ENCODE results near the gene EFNA2. TPM values are rescaled to one million over a fixed set of nuclear protein-coding genes. Genes with fewer than 3 reads are reported as not detected.

The EFNA2 gene
- total and polyA plus RNA-seq, 2 experiments from 2014 or later: 2.7 to 10.3 TPM

DNA sequence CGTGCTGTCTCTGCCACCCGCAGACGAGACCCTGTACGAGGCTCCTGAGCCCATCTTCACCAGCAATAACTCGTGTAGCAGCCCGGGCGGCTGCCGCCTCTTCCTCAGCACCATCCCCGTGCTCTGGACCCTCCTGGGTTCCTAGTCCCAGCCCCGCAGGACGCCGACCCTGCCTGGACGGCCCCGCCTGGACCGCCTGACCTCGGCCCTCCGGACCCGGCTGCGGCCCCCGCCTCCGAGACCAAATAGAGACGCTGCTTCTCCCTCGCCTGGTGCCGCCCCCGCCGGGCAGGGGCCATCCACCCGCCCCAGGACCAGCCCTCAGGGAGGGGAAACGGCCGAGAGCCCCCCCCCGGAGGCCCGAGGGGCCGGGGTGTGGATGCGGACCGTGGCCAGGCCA, 14.1 kb downstream of the EFNA2 start (continued):
- no peak for TF ChIP-seq EZH2phosphoT487 (IDR thresholded peaks at IDR 0.05; ENCODE audit: unreplicated experiment)
- TF ChIP-seq ZNF331 (CRISPR knock-in tag; IDR thresholded peaks at IDR 0.05; ENCODE audit: low read depth): no peak
- no peak for TF ChIP-seq EZH2 (IDR thresholded peaks at IDR 0.05; ENCODE audit: low read depth, unreplicated experiment)
- TF ChIP-seq, protein P1, sequence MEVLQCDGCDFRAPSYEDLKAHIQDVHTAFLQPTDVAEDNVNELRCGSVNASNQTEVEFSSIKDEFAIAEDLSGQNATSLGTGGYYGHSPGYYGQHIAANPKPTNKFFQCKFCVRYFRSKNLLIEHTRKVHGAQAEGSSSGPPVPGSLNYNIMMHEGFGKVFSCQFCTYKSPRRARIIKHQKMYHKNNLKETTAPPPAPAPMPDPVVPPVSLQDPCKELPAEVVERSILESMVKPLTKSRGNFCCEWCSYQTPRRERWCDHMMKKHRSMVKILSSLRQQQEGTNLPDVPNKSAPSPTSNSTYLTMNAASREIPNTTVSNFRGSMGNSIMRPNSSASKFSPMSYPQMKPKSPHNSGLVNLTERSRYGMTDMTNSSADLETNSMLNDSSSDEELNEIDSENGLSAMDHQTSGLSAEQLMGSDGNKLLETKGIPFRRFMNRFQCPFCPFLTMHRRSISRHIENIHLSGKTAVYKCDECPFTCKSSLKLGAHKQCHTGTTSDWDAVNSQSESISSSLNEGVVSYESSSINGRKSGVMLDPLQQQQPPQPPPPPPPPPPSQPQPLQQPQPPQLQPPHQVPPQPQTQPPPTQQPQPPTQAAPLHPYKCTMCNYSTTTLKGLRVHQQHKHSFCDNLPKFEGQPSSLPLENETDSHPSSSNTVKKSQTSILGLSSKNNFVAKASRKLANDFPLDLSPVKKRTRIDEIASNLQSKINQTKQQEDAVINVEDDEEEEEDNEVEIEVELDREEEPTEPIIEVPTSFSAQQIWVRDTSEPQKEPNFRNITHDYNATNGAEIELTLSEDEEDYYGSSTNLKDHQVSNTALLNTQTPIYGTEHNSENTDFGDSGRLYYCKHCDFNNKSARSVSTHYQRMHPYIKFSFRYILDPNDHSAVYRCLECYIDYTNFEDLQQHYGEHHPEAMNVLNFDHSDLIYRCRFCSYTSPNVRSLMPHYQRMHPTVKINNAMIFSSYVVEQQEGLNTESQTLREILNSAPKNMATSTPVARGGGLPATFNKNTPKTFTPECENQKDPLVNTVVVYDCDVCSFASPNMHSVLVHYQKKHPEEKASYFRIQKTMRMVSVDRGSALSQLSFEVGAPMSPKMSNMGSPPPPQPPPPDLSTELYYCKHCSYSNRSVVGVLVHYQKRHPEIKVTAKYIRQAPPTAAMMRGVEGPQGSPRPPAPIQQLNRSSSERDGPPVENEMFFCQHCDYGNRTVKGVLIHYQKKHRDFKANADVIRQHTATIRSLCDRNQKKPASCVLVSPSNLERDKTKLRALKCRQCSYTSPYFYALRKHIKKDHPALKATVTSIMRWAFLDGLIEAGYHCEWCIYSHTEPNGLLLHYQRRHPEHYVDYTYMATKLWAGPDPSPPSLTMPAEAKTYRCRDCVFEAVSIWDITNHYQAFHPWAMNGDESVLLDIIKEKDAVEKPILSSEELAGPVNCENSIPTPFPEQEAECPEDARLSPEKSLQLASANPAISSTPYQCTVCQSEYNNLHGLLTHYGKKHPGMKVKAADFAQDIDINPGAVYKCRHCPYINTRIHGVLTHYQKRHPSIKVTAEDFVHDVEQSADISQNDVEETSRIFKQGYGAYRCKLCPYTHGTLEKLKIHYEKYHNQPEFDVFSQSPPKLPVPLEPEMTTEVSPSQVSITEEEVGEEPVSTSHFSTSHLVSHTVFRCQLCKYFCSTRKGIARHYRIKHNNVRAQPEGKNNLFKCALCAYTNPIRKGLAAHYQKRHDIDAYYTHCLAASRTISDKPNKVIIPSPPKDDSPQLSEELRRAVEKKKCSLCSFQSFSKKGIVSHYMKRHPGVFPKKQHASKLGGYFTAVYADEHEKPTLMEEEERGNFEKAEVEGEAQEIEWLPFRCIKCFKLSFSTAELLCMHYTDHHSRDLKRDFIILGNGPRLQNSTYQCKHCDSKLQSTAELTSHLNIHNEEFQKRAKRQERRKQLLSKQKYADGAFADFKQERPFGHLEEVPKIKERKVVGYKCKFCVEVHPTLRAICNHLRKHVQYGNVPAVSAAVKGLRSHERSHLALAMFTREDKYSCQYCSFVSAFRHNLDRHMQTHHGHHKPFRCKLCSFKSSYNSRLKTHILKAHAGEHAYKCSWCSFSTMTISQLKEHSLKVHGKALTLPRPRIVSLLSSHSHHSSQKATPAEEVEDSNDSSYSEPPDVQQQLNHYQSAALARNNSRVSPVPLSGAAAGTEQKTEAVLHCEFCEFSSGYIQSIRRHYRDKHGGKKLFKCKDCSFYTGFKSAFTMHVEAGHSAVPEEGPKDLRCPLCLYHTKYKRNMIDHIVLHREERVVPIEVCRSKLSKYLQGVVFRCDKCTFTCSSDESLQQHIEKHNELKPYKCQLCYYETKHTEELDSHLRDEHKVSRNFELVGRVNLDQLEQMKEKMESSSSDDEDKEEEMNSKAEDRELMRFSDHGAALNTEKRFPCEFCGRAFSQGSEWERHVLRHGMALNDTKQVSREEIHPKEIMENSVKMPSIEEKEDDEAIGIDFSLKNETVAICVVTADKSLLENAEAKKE (CRISPR knock-in tag; IDR thresholded peaks at IDR 0.05): no peak
- TF ChIP-seq POLR2AphosphoS5 (IDR thresholded peaks at IDR 0.05; ENCODE audit: low read depth): no peak
- TF ChIP-seq NANOG (IDR thresholded peaks at IDR 0.05; ENCODE audit: borderline replicate concordance): no peak
- TF ChIP-seq STAT1 (IDR thresholded peaks at IDR 0.05; ENCODE audit: unreplicated experiment): no peak
- TF ChIP-seq JUNB (IDR thresholded peaks at IDR 0.05; ENCODE audit: unreplicated experiment): no peak

DNA sequence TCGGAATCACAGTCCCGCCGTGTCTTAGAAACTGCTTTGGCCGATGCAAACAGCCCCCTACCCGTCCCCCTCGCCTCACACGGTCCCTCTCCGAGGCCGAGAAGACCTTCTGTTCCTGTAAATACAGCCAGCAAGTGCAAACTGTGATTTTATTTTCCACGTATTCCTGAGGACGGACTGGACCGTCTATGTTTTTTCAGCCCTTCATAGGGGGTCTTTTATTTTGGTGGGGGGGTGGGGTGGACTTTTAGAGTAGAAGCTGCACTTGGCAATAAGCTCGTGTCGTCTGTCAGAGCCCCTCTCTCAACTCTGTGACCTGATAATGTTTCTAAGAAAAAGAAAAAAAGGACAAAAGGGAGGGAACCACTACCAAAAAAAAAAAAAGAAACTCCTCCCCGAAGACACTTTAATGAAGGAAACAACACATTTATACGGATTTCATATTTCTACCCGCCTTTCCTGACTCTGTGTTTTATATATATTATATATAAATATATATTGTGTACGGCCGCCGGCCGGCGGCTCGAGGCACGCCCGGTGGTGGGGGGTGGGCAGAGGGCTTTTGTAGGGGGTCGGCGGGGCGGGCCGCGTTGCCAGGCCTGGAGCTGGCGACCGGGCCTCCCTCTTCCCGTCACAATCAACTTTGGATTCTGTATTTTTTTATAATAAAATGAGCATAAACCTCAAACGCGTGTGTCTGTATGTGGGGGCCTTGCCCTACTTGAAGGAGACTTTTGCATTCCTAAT, 15.2 kb downstream of the EFNA2 start:
- ATAC-seq: no peak
- H3K4me1 ChIP-seq (ENCODE audit: insufficient read depth): no peaks in the 10 kb centered on the region
- Mint-ChIP-seq H3K27ac (no peak overlapping the region), H3K4me1 (no peaks in the 10 kb centered on the region; the same call in 2 of the 3 replicates), H3K9me3 (no peaks in the 10 kb centered on the region), H3K27me3 (ENCODE audit: insufficient read depth, low read depth, poor library complexity) (peaks cover 3% of the 10 kb centered on the region), H3K36me3 (ENCODE audit: low read depth) (no peaks in the 10 kb centered on the region), H3K4me3 (no peak overlapping the region)
- H4K20me1 ChIP-seq (replicated peaks; ENCODE audit: insufficient read depth): no peaks in the 10 kb centered on the region
- H3K27me3 ChIP-seq (ENCODE audit: insufficient read depth): no peaks in the 10 kb centered on the region
- no peak for DNase-seq (ENCODE audit: low spot score)
- no peak overlapping the region for H3K4me2 ChIP-seq
- no peak overlapping the region for H3K27ac ChIP-seq (ENCODE audit: low read depth)
- H3K36me3 ChIP-seq (ENCODE audit: insufficient read depth): no peaks in the 10 kb centered on the region
- H2AFZ ChIP-seq: no peak overlapping the region
- no peak overlapping the region for H3K4me3 ChIP-seq
- peaks cover 8% of the 10 kb centered on the region; the same call in 1 of the 2 replicates for H3F3A ChIP-seq (replicated peaks; ENCODE audit: low read depth)
- H3K79me2 ChIP-seq (replicated peaks; ENCODE audit: insufficient read depth): no peaks in the 10 kb centered on the region
- no peaks in the 10 kb centered on the region for H3K9me2 ChIP-seq (ENCODE audit: insufficient read depth)
- TF ChIP-seq STAT1 (IDR thresholded peaks at IDR 0.05; ENCODE audit: unreplicated experiment): no peak
- no peak for TF ChIP-seq POLR2AphosphoS5 (IDR thresholded peaks at IDR 0.05; ENCODE audit: low read depth)
- TF ChIP-seq, protein P2, sequence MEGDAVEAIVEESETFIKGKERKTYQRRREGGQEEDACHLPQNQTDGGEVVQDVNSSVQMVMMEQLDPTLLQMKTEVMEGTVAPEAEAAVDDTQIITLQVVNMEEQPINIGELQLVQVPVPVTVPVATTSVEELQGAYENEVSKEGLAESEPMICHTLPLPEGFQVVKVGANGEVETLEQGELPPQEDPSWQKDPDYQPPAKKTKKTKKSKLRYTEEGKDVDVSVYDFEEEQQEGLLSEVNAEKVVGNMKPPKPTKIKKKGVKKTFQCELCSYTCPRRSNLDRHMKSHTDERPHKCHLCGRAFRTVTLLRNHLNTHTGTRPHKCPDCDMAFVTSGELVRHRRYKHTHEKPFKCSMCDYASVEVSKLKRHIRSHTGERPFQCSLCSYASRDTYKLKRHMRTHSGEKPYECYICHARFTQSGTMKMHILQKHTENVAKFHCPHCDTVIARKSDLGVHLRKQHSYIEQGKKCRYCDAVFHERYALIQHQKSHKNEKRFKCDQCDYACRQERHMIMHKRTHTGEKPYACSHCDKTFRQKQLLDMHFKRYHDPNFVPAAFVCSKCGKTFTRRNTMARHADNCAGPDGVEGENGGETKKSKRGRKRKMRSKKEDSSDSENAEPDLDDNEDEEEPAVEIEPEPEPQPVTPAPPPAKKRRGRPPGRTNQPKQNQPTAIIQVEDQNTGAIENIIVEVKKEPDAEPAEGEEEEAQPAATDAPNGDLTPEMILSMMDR (conservative IDR thresholded peaks at IDR 0.05; ENCODE audit: low read depth in 2 of 2): no peak
- TF ChIP-seq ZNF114 (CRISPR knock-in tag; IDR thresholded peaks at IDR 0.05): no peak
- no peak for TF ChIP-seq EZH2phosphoT487 (IDR thresholded peaks at IDR 0.05; ENCODE audit: unreplicated experiment)
- no peak for TF ChIP-seq EZH2 (IDR thresholded peaks at IDR 0.05; ENCODE audit: low read depth, unreplicated experiment)
- TF ChIP-seq ZNF331 (CRISPR knock-in tag; IDR thresholded peaks at IDR 0.05; ENCODE audit: low read depth): no peak
- no peak for TF ChIP-seq JUNB (IDR thresholded peaks at IDR 0.05; ENCODE audit: unreplicated experiment)
- no peak for TF ChIP-seq CREB1 (CRISPR knock-in tag; IDR thresholded peaks at IDR 0.05; ENCODE audit: low read depth)
- TF ChIP-seq, protein P3, sequence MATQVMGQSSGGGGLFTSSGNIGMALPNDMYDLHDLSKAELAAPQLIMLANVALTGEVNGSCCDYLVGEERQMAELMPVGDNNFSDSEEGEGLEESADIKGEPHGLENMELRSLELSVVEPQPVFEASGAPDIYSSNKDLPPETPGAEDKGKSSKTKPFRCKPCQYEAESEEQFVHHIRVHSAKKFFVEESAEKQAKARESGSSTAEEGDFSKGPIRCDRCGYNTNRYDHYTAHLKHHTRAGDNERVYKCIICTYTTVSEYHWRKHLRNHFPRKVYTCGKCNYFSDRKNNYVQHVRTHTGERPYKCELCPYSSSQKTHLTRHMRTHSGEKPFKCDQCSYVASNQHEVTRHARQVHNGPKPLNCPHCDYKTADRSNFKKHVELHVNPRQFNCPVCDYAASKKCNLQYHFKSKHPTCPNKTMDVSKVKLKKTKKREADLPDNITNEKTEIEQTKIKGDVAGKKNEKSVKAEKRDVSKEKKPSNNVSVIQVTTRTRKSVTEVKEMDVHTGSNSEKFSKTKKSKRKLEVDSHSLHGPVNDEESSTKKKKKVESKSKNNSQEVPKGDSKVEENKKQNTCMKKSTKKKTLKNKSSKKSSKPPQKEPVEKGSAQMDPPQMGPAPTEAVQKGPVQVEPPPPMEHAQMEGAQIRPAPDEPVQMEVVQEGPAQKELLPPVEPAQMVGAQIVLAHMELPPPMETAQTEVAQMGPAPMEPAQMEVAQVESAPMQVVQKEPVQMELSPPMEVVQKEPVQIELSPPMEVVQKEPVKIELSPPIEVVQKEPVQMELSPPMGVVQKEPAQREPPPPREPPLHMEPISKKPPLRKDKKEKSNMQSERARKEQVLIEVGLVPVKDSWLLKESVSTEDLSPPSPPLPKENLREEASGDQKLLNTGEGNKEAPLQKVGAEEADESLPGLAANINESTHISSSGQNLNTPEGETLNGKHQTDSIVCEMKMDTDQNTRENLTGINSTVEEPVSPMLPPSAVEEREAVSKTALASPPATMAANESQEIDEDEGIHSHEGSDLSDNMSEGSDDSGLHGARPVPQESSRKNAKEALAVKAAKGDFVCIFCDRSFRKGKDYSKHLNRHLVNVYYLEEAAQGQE (IDR thresholded peaks at IDR 0.05; ENCODE audit: unreplicated experiment): no peak

Measured in GM23338 (cell line).